ENCODE measurements around the gene NANS. TPM values are rescaled to one million over a fixed set of nuclear protein-coding genes. Genes with fewer than 3 reads are reported as not detected.

NANS gene
- total RNA-seq, 1 donor from 2014 or later = 44.4 TPM

DNA sequence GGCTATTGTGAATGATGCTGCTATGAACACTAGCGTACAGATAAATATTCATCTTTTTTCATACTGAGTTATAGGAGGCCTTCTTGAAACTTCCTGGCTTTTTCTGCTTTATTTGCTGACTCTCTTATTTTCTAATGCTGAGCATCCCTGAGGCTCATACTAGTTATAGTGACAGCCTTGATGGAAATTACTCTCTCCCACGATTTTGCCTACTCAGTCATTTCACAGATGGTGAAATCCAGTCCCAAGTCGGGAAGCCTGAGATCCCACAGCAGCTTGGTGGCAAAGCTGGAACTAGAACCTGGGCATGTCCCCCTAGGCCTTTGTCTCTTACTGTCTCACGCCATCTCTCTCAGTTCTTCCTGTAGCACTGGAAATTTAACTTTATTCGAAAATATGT lies 22.4 kb downstream of the NANS start:
- H3K4me3 Mint-ChIP-seq (ENCODE audit: unreplicated experiment) = no peak overlapping the region
- no peak overlapping the region for H2AFZ ChIP-seq (ENCODE audit: low read depth, low read length)
- no peaks in the 10 kb centered on the region for H3K79me2 ChIP-seq (ENCODE audit: insufficient read depth, low read length)
- no peak for DNase-seq (ENCODE audit: low read depth)
- H3K27me3 Mint-ChIP-seq (ENCODE audit: low read depth, unreplicated experiment) = no peaks in the 10 kb centered on the region
- H3K4me1 Mint-ChIP-seq (ENCODE audit: low read depth, unreplicated experiment) = peaks cover 21% of the 10 kb centered on the region
- no peaks in the 10 kb centered on the region for H3K9me3 Mint-ChIP-seq (ENCODE audit: unreplicated experiment)
- peaks cover 33% of the 10 kb centered on the region for H3K36me3 ChIP-seq (ENCODE audit: insufficient read depth, low read length)
- peaks cover 5% of the 10 kb centered on the region for H4K20me1 ChIP-seq (ENCODE audit: insufficient read depth, low read length)
- H3K27me3 ChIP-seq (ENCODE audit: insufficient read depth, low read length) = no peaks in the 10 kb centered on the region
- H3K9me3 ChIP-seq (ENCODE audit: insufficient read depth, low read depth, low read length) = no peaks in the 10 kb centered on the region
- FAIRE-seq = no peak
- H3K27ac ChIP-seq (ENCODE audit: low read depth, low read length) = no peak overlapping the region
- no peak overlapping the region for H3K9ac ChIP-seq (ENCODE audit: low read length)
- TF ChIP-seq, protein P1, sequence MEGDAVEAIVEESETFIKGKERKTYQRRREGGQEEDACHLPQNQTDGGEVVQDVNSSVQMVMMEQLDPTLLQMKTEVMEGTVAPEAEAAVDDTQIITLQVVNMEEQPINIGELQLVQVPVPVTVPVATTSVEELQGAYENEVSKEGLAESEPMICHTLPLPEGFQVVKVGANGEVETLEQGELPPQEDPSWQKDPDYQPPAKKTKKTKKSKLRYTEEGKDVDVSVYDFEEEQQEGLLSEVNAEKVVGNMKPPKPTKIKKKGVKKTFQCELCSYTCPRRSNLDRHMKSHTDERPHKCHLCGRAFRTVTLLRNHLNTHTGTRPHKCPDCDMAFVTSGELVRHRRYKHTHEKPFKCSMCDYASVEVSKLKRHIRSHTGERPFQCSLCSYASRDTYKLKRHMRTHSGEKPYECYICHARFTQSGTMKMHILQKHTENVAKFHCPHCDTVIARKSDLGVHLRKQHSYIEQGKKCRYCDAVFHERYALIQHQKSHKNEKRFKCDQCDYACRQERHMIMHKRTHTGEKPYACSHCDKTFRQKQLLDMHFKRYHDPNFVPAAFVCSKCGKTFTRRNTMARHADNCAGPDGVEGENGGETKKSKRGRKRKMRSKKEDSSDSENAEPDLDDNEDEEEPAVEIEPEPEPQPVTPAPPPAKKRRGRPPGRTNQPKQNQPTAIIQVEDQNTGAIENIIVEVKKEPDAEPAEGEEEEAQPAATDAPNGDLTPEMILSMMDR (IDR thresholded peaks at IDR 0.05; ENCODE audit: insufficient read depth, low read depth, low read length) = no peak
- TF ChIP-seq EZH2 (IDR thresholded peaks at IDR 0.05; ENCODE audit: insufficient read depth, low read length) = no peak
- no peak overlapping the region for H3K4me2 ChIP-seq (ENCODE audit: low read length)
- peaks cover 3% of the 10 kb centered on the region for H3K4me1 ChIP-seq (ENCODE audit: insufficient read depth, low read length)
- peaks cover 21% of the 10 kb centered on the region for H3K36me3 Mint-ChIP-seq (ENCODE audit: low read depth, unreplicated experiment)
- no peak overlapping the region for H3K27ac Mint-ChIP-seq (ENCODE audit: unreplicated experiment)
- no peak overlapping the region for H3K4me3 ChIP-seq (ENCODE audit: insufficient read depth, low read depth, low read length)

DNA sequence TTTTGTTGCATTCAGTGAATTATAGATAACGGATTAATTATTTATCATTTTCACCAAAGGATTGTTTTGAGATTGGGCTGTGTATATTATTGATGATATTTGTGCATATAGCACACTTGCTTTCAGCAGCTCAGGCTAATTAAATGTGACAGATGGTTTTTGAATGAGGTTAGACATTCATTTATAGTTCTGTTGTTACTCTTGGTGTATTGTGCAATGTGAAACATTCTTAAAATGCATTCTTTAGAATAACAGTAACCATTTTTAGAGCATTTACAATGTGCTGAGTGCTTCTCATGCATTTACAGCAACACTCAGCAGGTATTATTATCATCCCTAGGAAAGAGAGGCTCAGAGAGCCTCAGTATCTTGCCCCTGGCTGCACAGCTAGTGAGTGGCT lies 23.8 kb downstream of the NANS start:
- Histone ChIP-seq H3K27me3 (ENCODE audit: insufficient read depth, low read length) (no peaks in the 10 kb centered on the region), H4K20me1 (ENCODE audit: insufficient read depth, low read length) (no peaks in the 10 kb centered on the region), H3K27ac (ENCODE audit: low read depth, low read length) (no peak overlapping the region), H3K9ac (ENCODE audit: low read length) (no peak overlapping the region), H3K79me2 (ENCODE audit: insufficient read depth, low read length) (no peaks in the 10 kb centered on the region), H3K36me3 (ENCODE audit: insufficient read depth, low read length) (peaks cover 33% of the 10 kb centered on the region), H3K4me3 (ENCODE audit: insufficient read depth, low read depth, low read length) (no peak overlapping the region), H3K4me1 (ENCODE audit: insufficient read depth, low read length) (peaks cover 3% of the 10 kb centered on the region), H3K9me3 (ENCODE audit: insufficient read depth, low read depth, low read length) (no peaks in the 10 kb centered on the region), H2AFZ (ENCODE audit: low read depth, low read length) (no peak overlapping the region), H3K4me2 (ENCODE audit: low read length) (no peak overlapping the region)
- Mint-ChIP-seq H3K4me3 (ENCODE audit: unreplicated experiment) (no peak overlapping the region), H3K27me3 (ENCODE audit: low read depth, unreplicated experiment) (no peaks in the 10 kb centered on the region), H3K36me3 (ENCODE audit: low read depth, unreplicated experiment) (peaks cover 24% of the 10 kb centered on the region), H3K4me1 (ENCODE audit: low read depth, unreplicated experiment) (peaks cover 18% of the 10 kb centered on the region), H3K9me3 (ENCODE audit: unreplicated experiment) (no peaks in the 10 kb centered on the region), H3K27ac (ENCODE audit: unreplicated experiment) (peak overlapping the region; percentile 34)
- DNase-seq (ENCODE audit: low read depth) (no peak), FAIRE-seq (no peak)
- TF ChIP-seq, protein P1 (IDR thresholded peaks at IDR 0.05; ENCODE audit: insufficient read depth, low read depth, low read length) = no peak
- TF ChIP-seq EZH2 (IDR thresholded peaks at IDR 0.05; ENCODE audit: insufficient read depth, low read length) = no peak

DNA sequence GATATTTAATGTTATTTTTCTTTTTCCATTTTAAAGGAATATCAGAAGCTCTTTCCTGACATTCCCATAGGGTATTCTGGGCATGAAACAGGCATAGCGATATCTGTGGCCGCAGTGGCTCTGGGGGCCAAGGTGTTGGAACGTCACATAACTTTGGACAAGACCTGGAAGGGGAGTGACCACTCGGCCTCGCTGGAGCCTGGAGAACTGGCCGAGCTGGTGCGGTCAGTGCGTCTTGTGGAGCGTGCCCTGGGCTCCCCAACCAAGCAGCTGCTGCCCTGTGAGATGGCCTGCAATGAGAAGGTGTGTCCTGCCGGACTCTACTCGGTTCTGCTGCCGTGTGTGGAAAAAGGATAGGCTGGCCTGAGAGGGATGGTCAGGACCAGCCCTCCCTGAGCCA lies 24.2 kb downstream of the NANS start:
- Histone ChIP-seq H3K9me3 (ENCODE audit: insufficient read depth, low read depth, low read length) (no peaks in the 10 kb centered on the region), H2AFZ (ENCODE audit: low read depth, low read length) (no peak overlapping the region), H3K4me2 (ENCODE audit: low read length) (no peak overlapping the region), H3K27ac (ENCODE audit: low read depth, low read length) (no peak overlapping the region), H4K20me1 (ENCODE audit: insufficient read depth, low read length) (no peaks in the 10 kb centered on the region), H3K4me1 (ENCODE audit: insufficient read depth, low read length) (peaks cover 3% of the 10 kb centered on the region), H3K79me2 (ENCODE audit: insufficient read depth, low read length) (no peaks in the 10 kb centered on the region), H3K9ac (ENCODE audit: low read length) (no peak overlapping the region), H3K36me3 (ENCODE audit: insufficient read depth, low read length) (peaks cover 33% of the 10 kb centered on the region), H3K27me3 (ENCODE audit: insufficient read depth, low read length) (no peaks in the 10 kb centered on the region), H3K4me3 (ENCODE audit: insufficient read depth, low read depth, low read length) (no peak overlapping the region)
- Mint-ChIP-seq H3K4me3 (ENCODE audit: unreplicated experiment) (no peak overlapping the region), H3K9me3 (ENCODE audit: unreplicated experiment) (no peaks in the 10 kb centered on the region), H3K27me3 (ENCODE audit: low read depth, unreplicated experiment) (no peaks in the 10 kb centered on the region), H3K4me1 (ENCODE audit: low read depth, unreplicated experiment) (peaks cover 15% of the 10 kb centered on the region), H3K36me3 (ENCODE audit: low read depth, unreplicated experiment) (peaks cover 24% of the 10 kb centered on the region), H3K27ac (ENCODE audit: unreplicated experiment) (peak overlapping the region; percentile 78)
- FAIRE-seq = no peak
- no peak for DNase-seq (ENCODE audit: low read depth)
- no peak for TF ChIP-seq EZH2 (IDR thresholded peaks at IDR 0.05; ENCODE audit: insufficient read depth, low read length)
- TF ChIP-seq, protein P1 (IDR thresholded peaks at IDR 0.05; ENCODE audit: insufficient read depth, low read depth, low read length) = no peak
